ENCODE measurements around the gene PCDHGB7. TPM values are rescaled to one million over a fixed set of nuclear protein-coding genes. Genes with fewer than 3 reads are reported as not detected.
"Not testable (repeated sequence)": the region's sequence is repeated elsewhere in the genome, so short reads cannot be mapped to it uniquely, and the experiment has no call there.

PCDHGB7 gene
- total RNA-seq, 5 donors from 2014 or later (not counting 1 experiment from before 2014, with no cell fraction given) = 0.16 to 0.33 (median 0.22) TPM

- Histone ChIP-seq H3K27ac (ENCODE audit: low read length) (no peak overlapping the region), H3K36me3 (ENCODE audit: control insufficient read depth in 2 of 2, extremely low read depth in 1 of 2, insufficient read depth in 1 of 2, low read length in 1 of 2) (no peaks in the 10 kb centered on the region), H3K9me3 (peaks cover 12% of the 10 kb centered on the region), H3K27me3 (replicated peaks in 1 of 2; ENCODE audit: control insufficient read depth in 2 of 2, extremely low read depth in 1 of 2, insufficient read depth in 2 of 2, low read length in 1 of 2) (peaks cover 18 to 49% of the 10 kb centered on the region in 2 experiments), H3K4me3 (ENCODE audit: control insufficient read depth in 1 of 2, extremely low read depth in 1 of 2, low read length in 1 of 2) (peak overlapping the region in 1 of 2 donors; percentile 17), H3K4me1 (ENCODE audit: control insufficient read depth in 1 of 2, extremely low read depth in 1 of 2, insufficient read depth in 2 of 2, low read length in 2 of 2) (no peaks in the 10 kb centered on the region)
- H3K4me3 Mint-ChIP-seq = no peak overlapping the region
- H3K27me3 Mint-ChIP-seq = peaks cover 71 to 80% of the 10 kb centered on the region in 2 donors
- peaks cover 13% of the 10 kb centered on the region for H3K36me3 Mint-ChIP-seq
- no peak for ATAC-seq (replicated peaks in 1 of 4)
- peaks cover 8 to 47% (median 28%) of the 10 kb centered on the region in 3 donors for H3K9me3 Mint-ChIP-seq
- no peaks in the 10 kb centered on the region for H3K4me1 Mint-ChIP-seq
- DNase-seq = no peak
- CTCF ChIA-PET = no interaction called here
- WGBS (ENCODE audit: insufficient coverage) = 47% methylated on average over 2 of the region's 10 CpGs
- no peak overlapping the region for H3K27ac Mint-ChIP-seq
- POLR2A ChIA-PET = no interaction called here
Measured at GRCh38 chr5:141388661-141389060, 28.8 kb upstream of the PCDHGB7 start.

GRCh38 chr5:141389153-141390042 is 28.1 kb upstream of the PCDHGB7 start:
- no peak for ATAC-seq (replicated peaks in 1 of 4)
- H3K4me3 ChIP-seq (ENCODE audit: control insufficient read depth in 1 of 2, extremely low read depth in 1 of 2, low read length in 1 of 2) = peak overlapping the region in 1 of 2 donors; percentile 32
- no peaks in the 10 kb centered on the region for H3K4me1 Mint-ChIP-seq
- peak overlapping the region in 1 of 3 donors; percentile 27 for H3K4me3 Mint-ChIP-seq
- ChIA-PET CTCF (interaction anchor here in 1 of 2 donors (0.5 kb wide), 1 partner anchor 59 kb away, joined by 3 read pairs; the partner anchor contains the start of gene PCDHGA1), POLR2A (no interaction called here)
- 57% methylated on average over 77 of the region's 77 CpGs for WGBS (ENCODE audit: insufficient coverage)
- no peak overlapping the region for H3K27ac Mint-ChIP-seq
- H3K27me3 Mint-ChIP-seq = peaks cover 72 to 80% of the 10 kb centered on the region in 2 donors
- peaks cover 13 to 53% (median 33%) of the 10 kb centered on the region in 3 donors for H3K9me3 Mint-ChIP-seq
- peaks cover 13% of the 10 kb centered on the region for H3K9me3 ChIP-seq
- H3K36me3 Mint-ChIP-seq = peaks cover 16% of the 10 kb centered on the region
- H3K4me1 ChIP-seq (ENCODE audit: control insufficient read depth in 1 of 2, extremely low read depth in 1 of 2, insufficient read depth in 2 of 2, low read length in 2 of 2) = no peaks in the 10 kb centered on the region
- H3K27me3 ChIP-seq (replicated peaks in 1 of 2; ENCODE audit: control insufficient read depth in 2 of 2, extremely low read depth in 1 of 2, insufficient read depth in 2 of 2, low read length in 1 of 2) = peaks cover 22 to 50% of the 10 kb centered on the region in 2 experiments
- no peaks in the 10 kb centered on the region for H3K36me3 ChIP-seq (ENCODE audit: control insufficient read depth in 2 of 2, extremely low read depth in 1 of 2, insufficient read depth in 1 of 2, low read length in 1 of 2)
- DNase-seq = no peak
- H3K27ac ChIP-seq (ENCODE audit: low read length) = no peak overlapping the region

- Histone ChIP-seq H3K36me3 (ENCODE audit: control insufficient read depth in 2 of 2, extremely low read depth in 1 of 2, insufficient read depth in 1 of 2, low read length in 1 of 2) (no peaks in the 10 kb centered on the region), H3K4me1 (ENCODE audit: control insufficient read depth in 1 of 2, extremely low read depth in 1 of 2, insufficient read depth in 2 of 2, low read length in 2 of 2) (peaks cover 0 to under 1% of the 10 kb centered on the region in 2 experiments), H3K9me3 (peaks cover 7% of the 10 kb centered on the region), H3K4me3 (ENCODE audit: control insufficient read depth in 1 of 2, extremely low read depth in 1 of 2, low read length in 1 of 2) (peak within 1 kb of the TSS in 1 of 2 donors; percentile 25), H3K27ac (ENCODE audit: low read length) (no peak within 1 kb of the TSS), H3K27me3 (replicated peaks in 1 of 2; ENCODE audit: control insufficient read depth in 2 of 2, extremely low read depth in 1 of 2, insufficient read depth in 2 of 2, low read length in 1 of 2) (peaks cover 29 to 51% of the 10 kb centered on the region in 2 experiments)
- peak within 1 kb of the TSS in 2 of 3 donors; percentile 21 to 27 for H3K4me3 Mint-ChIP-seq
- ATAC-seq (replicated peaks in 1 of 4) (no peak), DNase-seq (no peak)
- H3K4me1 Mint-ChIP-seq = no peaks in the 10 kb centered on the region
- 39% methylated on average over 30 of the region's 38 CpGs for WGBS (ENCODE audit: insufficient coverage)
- peak within 1 kb of the TSS in 1 of 2 donors; percentile 46 for H3K27ac Mint-ChIP-seq
- peaks cover 9% of the 10 kb centered on the region for H3K36me3 Mint-ChIP-seq
- H3K9me3 Mint-ChIP-seq = peaks cover 13 to 39% (median 26%) of the 10 kb centered on the region in 3 donors
- H3K27me3 Mint-ChIP-seq = peaks cover 61 to 76% of the 10 kb centered on the region in 2 donors
- ChIA-PET CTCF (no interaction called here), POLR2A (interaction anchor here (0.6 to 0.7 kb wide), 2 partner anchors 62 to 574 kb away, joined by 3 to 9 read pairs; no protein-coding TSS in a partner anchor)
Measured at GRCh38 chr5:141392429-141393198, 24.9 kb upstream of the PCDHGB7 start, which contains the start of gene PCDHGA8. Gene PCDHGA8, plus strand, starts transcription at chr5:141392633. Its CDS starts 181 bp downstream, at chr5:141392814.

GRCh38 chr5:141393267-141393666 is 24.2 kb upstream of the PCDHGB7 start:
- Histone ChIP-seq H3K4me1 (ENCODE audit: control insufficient read depth in 1 of 2, extremely low read depth in 1 of 2, insufficient read depth in 2 of 2, low read length in 2 of 2) (peaks cover 0 to 3% of the 10 kb centered on the region in 2 experiments), H3K9me3 (peaks cover 6% of the 10 kb centered on the region), H3K36me3 (ENCODE audit: control insufficient read depth in 2 of 2, extremely low read depth in 1 of 2, insufficient read depth in 1 of 2, low read length in 1 of 2) (no peaks in the 10 kb centered on the region), H3K27me3 (replicated peaks in 1 of 2; ENCODE audit: control insufficient read depth in 2 of 2, extremely low read depth in 1 of 2, insufficient read depth in 2 of 2, low read length in 1 of 2) (peaks cover 28 to 53% of the 10 kb centered on the region in 2 experiments), H3K27ac (ENCODE audit: low read length) (no peak overlapping the region), H3K4me3 (ENCODE audit: control insufficient read depth in 1 of 2, extremely low read depth in 1 of 2, low read length in 1 of 2) (no peak overlapping the region)
- Mint-ChIP-seq H3K4me3 (no peak overlapping the region), H3K9me3 (peaks cover 13 to 37% (median 25%) of the 10 kb centered on the region in 3 donors), H3K4me1 (no peaks in the 10 kb centered on the region), H3K27me3 (peaks cover 61 to 75% of the 10 kb centered on the region in 2 donors), H3K27ac (no peak overlapping the region), H3K36me3 (peaks cover 9% of the 10 kb centered on the region)
- no peak for DNase-seq
- CTCF ChIA-PET = no interaction called here
- 51% methylated on average over 14 of the region's 21 CpGs for WGBS (ENCODE audit: insufficient coverage)
- POLR2A ChIA-PET = interaction anchor here in 1 of 2 donors (0.6 kb wide), 1 partner anchor 63 kb away, joined by 9 read pairs; no protein-coding TSS in a partner anchor
- ATAC-seq (replicated peaks in 1 of 4) = no peak

DNA sequence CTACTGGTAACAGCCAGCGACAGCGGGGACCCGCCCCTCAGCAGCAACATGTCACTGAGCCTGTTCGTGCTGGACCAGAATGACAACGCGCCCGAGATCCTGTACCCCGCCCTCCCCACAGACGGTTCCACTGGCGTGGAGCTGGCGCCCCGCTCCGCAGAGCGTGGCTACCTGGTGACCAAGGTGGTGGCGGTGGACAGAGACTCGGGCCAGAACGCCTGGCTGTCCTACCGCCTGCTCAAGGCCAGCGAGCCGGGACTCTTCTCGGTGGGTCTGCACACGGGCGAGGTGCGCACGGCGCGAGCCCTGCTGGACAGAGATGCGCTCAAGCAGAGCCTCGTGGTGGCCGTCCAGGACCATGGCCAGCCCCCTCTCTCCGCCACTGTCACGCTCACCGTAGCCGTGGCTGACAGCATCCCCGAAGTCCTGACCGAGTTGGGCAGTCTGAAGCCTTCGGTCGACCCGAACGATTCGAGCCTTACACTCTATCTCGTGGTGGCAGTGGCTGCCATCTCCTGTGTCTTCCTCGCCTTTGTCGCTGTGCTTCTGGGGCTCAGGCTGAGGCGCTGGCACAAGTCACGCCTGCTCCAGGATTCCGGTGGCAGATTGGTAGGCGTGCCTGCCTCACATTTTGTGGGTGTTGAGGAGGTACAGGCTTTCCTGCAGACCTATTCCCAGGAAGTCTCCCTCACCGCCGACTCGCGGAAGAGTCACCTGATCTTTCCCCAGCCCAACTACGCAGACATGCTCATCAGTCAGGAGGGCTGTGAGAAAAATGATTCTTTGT is 22.9 kb upstream of the PCDHGB7 start:
- H3K27me3 Mint-ChIP-seq = peaks cover 58 to 75% of the 10 kb centered on the region in 2 donors
- DNase-seq = not testable (repeated sequence)

More for the DNA sequence above, 22.9 kb upstream of the PCDHGB7 start:
- H3K9me3 Mint-ChIP-seq = peaks cover 9 to 36% (median 26%) of the 10 kb centered on the region in 3 donors
- H3K4me3 ChIP-seq (ENCODE audit: control insufficient read depth in 1 of 2, extremely low read depth in 1 of 2, low read length in 1 of 2); H3K4me1 Mint-ChIP-seq; H3K27ac ChIP-seq (ENCODE audit: low read length); H3K36me3 ChIP-seq (ENCODE audit: control insufficient read depth in 2 of 2, extremely low read depth in 1 of 2, insufficient read depth in 1 of 2, low read length in 1 of 2); H3K4me3 Mint-ChIP-seq; H3K27ac Mint-ChIP-seq; ATAC-seq (replicated peaks in 1 of 4); H3K4me1 ChIP-seq (ENCODE audit: control insufficient read depth in 1 of 2, extremely low read depth in 1 of 2, insufficient read depth in 2 of 2, low read length in 2 of 2); H3K9me3 ChIP-seq; H3K36me3 Mint-ChIP-seq; POLR2A ChIA-PET: not testable (repeated sequence)
- WGBS (ENCODE audit: insufficient coverage) = 45% methylated on average over 17 of the region's 53 CpGs
- CTCF ChIA-PET = interaction anchor here in 1 of 2 donors (0.7 kb wide), 1 partner anchor 18 kb away, joined by 3 read pairs; the partner anchor contains the start of gene PCDHGA10
- H3K27me3 ChIP-seq (replicated peaks in 1 of 2; ENCODE audit: control insufficient read depth in 2 of 2, extremely low read depth in 1 of 2, insufficient read depth in 2 of 2, low read length in 1 of 2) = peaks cover 33 to 51% of the 10 kb centered on the region in 2 experiments

Measured in T-cell (primary cell).